Measurements from ENCODE around the gene PFDN6. TPM values are rescaled to one million over a fixed set of nuclear protein-coding genes. Genes with fewer than 3 reads are reported as not detected.

The PFDN6 gene
- total and polyA plus RNA-seq, 9 of the 15 experiments (the other 6 are each of a cell fraction or from before 2014, with no cell fraction given): 6.8 to 475 (median 216) TPM

- TF ChIP-seq ZNF511 (CRISPR knock-in tag; IDR thresholded peaks at IDR 0.05) (peak; percentile 84), SMARCA4 (IDR thresholded peaks at IDR 0.05) (no peak), BRF2 (IDR thresholded peaks at IDR 0.05; ENCODE audit: borderline replicate concordance, insufficient read depth, insufficient read length) (no peak), ETV6 (IDR thresholded peaks at IDR 0.05; ENCODE audit: borderline replicate concordance in 1 of 2, low read depth in 2 of 2, low read length in 1 of 2) (0 out of 4 replicates have a peak, but pooled peaks of 1 of the 2 experiments have one; percentile 2), ETV6 (CRISPR knock-in tag; IDR thresholded peaks at IDR 0.05; ENCODE audit: borderline replicate concordance) (no peak; the same call in 1 of the 2 replicates), ZNF77 (CRISPR knock-in tag; IDR thresholded peaks at IDR 0.05) (no peak), ZEB2 (IDR thresholded peaks at IDR 0.05) (no peak), ZNF407 (IDR thresholded peaks at IDR 0.05; ENCODE audit: low read depth) (no peak), TEAD1 (CRISPR knock-in tag; IDR thresholded peaks at IDR 0.05) (peak in 1 of 2 experiments; percentile 6; a peak in 1 of 4 replicates), ARHGAP35 (IDR thresholded peaks at IDR 0.05; ENCODE audit: partially characterized antibody) (no peak), PHTF2 (CRISPR knock-in tag; IDR thresholded peaks at IDR 0.05) (no peak), MBD1 (CRISPR knock-in tag; IDR thresholded peaks at IDR 0.05) (no peak), SIRT6 (IDR thresholded peaks at IDR 0.05; ENCODE audit: low read depth, low read length) (peak; percentile 26), TAF7 (tag; IDR thresholded peaks at IDR 0.05) (no peak), CREBBP (IDR thresholded peaks at IDR 0.05; ENCODE audit: low read depth, low read length) (no peak), MYNN (IDR thresholded peaks at IDR 0.05) (no peak), MYNN (CRISPR knock-in tag; IDR thresholded peaks at IDR 0.05) (no peak)
Measured at GRCh38 chr6:33272275-33273128, 16.9 kb upstream of the PFDN6 start (continued).

All from K562 (cell line).